ENCODE measurements around the gene GHRH.

Gene GHRH

DNA sequence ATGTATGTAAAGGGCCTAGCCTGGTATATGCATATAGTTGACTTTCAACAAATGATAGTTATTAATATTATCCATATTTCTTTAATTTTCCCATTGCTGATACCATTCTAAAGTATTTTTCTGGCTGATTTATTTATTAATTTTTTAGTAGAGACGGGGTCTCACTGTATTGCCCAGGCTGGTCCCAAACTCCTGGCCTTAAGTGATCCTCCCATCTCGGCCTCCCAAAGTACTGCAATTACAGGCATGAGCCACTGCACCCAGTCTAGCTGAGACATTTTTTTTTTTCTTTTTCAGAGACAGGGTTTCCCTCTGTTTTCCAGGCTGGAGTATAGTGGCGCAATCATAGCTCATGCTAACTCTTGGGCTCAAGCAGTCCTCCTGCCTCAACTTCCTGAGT lies 52.4 kb downstream of the GHRH start:
- no peak overlapping the region for H2AK5ac ChIP-seq (ENCODE audit: low read length, severe bottlenecking)
- no peak overlapping the region for H3K23ac ChIP-seq (ENCODE audit: low read length in 2 of 2)
- WGBS: over 99% methylated on average over 3 of the region's 3 CpGs
- no peak for DNase-seq
- H3K4me1 ChIP-seq (ENCODE audit: control insufficient read depth, insufficient read depth, low read depth, low read length): no peaks in the 10 kb centered on the region
- H2AFZ ChIP-seq (ENCODE audit: low read depth, low read length): no peak overlapping the region
- H3K27me3 ChIP-seq (ENCODE audit: control insufficient read depth in 1 of 2, insufficient read depth in 1 of 2, low read length in 2 of 2): no peaks in the 10 kb centered on the region
- H3K4ac ChIP-seq (ENCODE audit: low read depth in 1 of 2, low read length in 2 of 2): no peak overlapping the region
- H3K4me3 ChIP-seq (ENCODE audit: insufficient read depth in 1 of 2, low read depth in 1 of 2, low read length in 2 of 2): no peak overlapping the region
- no peak overlapping the region for H4K8ac ChIP-seq (ENCODE audit: low read length)
- H2BK15ac ChIP-seq (ENCODE audit: low read depth, poor library complexity, severe bottlenecking): no peak overlapping the region
- no peaks in the 10 kb centered on the region for H3K9me3 ChIP-seq (ENCODE audit: control insufficient read depth, low read length)
- H3K4me2 ChIP-seq (ENCODE audit: low read length, poor library complexity, severe bottlenecking): no peak overlapping the region
- no peak overlapping the region for H3K14ac ChIP-seq (ENCODE audit: low read length in 2 of 2)
- H3K9ac ChIP-seq (ENCODE audit: low read length): no peak overlapping the region
- peaks cover 25% of the 10 kb centered on the region for H3K79me1 ChIP-seq (replicated peaks; ENCODE audit: low read length, poor library complexity, severe bottlenecking)
- H3K27ac ChIP-seq (ENCODE audit: low read length, poor library complexity, severe bottlenecking): no peak overlapping the region
- H4K91ac ChIP-seq (ENCODE audit: low read length): no peak overlapping the region
- no peak overlapping the region for H3K18ac ChIP-seq (ENCODE audit: low read depth in 1 of 2, low read length in 2 of 2)
- H3K36me3 ChIP-seq (ENCODE audit: control insufficient read depth in 1 of 2, insufficient read depth in 2 of 2, low read depth in 1 of 2, low read length in 2 of 2): peaks cover 43 to 84% of the 10 kb centered on the region in 2 experiments
- no peak overlapping the region for H2BK120ac ChIP-seq (ENCODE audit: low read depth, low read length)
- H2BK12ac ChIP-seq (ENCODE audit: low read length in 2 of 2): no peak overlapping the region
- H2BK5ac ChIP-seq (ENCODE audit: low read depth, low read length, poor library complexity, severe bottlenecking): no peak overlapping the region

GRCh38 chr20:37207171-37207570 lies 54.4 kb downstream of the GHRH start:
- H3K9me3 ChIP-seq (ENCODE audit: control insufficient read depth, low read length): no peaks in the 10 kb centered on the region

DNA sequence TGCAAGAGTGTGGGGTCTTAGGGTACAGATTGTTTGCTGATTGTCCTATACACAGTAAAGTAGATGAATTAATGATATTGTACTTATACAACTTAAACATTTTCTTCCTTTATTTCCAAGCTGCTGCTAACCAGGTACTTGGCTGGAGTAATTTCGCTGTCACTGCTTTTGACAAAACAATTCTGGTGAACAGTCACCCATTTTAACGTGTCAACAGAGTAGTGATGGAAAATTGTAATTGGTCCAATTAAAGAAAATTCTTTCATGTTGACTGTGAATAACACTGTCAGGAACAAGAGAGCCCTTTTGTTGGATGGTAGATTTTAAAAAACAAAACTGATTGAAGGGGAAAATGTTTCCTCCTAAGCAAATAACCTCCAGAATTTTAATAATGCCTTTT lies 55.8 kb downstream of the GHRH start:
- H3K4me2 ChIP-seq (ENCODE audit: low read length, poor library complexity, severe bottlenecking): no peak overlapping the region
- no peak overlapping the region for H3K4me3 ChIP-seq (ENCODE audit: insufficient read depth in 1 of 2, low read depth in 1 of 2, low read length in 2 of 2)
- peaks cover 26% of the 10 kb centered on the region for H3K79me1 ChIP-seq (replicated peaks; ENCODE audit: low read length, poor library complexity, severe bottlenecking)
- H3K9ac ChIP-seq (ENCODE audit: low read length): no peak overlapping the region
- H2BK15ac ChIP-seq (ENCODE audit: low read depth, poor library complexity, severe bottlenecking): no peak overlapping the region
- peaks cover 30 to 80% of the 10 kb centered on the region in 2 experiments for H3K36me3 ChIP-seq (ENCODE audit: control insufficient read depth in 1 of 2, insufficient read depth in 2 of 2, low read depth in 1 of 2, low read length in 2 of 2)
- H3K9me3 ChIP-seq (ENCODE audit: control insufficient read depth, low read length): no peaks in the 10 kb centered on the region
- no peak overlapping the region for H3K18ac ChIP-seq (ENCODE audit: low read depth in 1 of 2, low read length in 2 of 2)
- no peaks in the 10 kb centered on the region for H3K4me1 ChIP-seq (ENCODE audit: control insufficient read depth, insufficient read depth, low read depth, low read length)
- H2BK12ac ChIP-seq (ENCODE audit: low read length in 2 of 2): no peak overlapping the region
- no peak overlapping the region for H4K8ac ChIP-seq (ENCODE audit: low read length)
- H3K23ac ChIP-seq (ENCODE audit: low read length in 2 of 2): no peak overlapping the region
- no peak overlapping the region for H2BK120ac ChIP-seq (ENCODE audit: low read depth, low read length)
- H3K4ac ChIP-seq (ENCODE audit: low read depth in 1 of 2, low read length in 2 of 2): no peak overlapping the region
- 98% methylated on average over 2 of the region's 2 CpGs for WGBS
- H2AK5ac ChIP-seq (ENCODE audit: low read length, severe bottlenecking): no peak overlapping the region
- H2BK5ac ChIP-seq (ENCODE audit: low read depth, low read length, poor library complexity, severe bottlenecking): no peak overlapping the region
- H4K91ac ChIP-seq (ENCODE audit: low read length): no peak overlapping the region
- no peak overlapping the region for H3K14ac ChIP-seq (ENCODE audit: low read length in 2 of 2)
- H3K27me3 ChIP-seq (ENCODE audit: control insufficient read depth in 1 of 2, insufficient read depth in 1 of 2, low read length in 2 of 2): no peaks in the 10 kb centered on the region
- H3K27ac ChIP-seq (ENCODE audit: low read length, poor library complexity, severe bottlenecking): no peak overlapping the region
- no peak overlapping the region for H2AFZ ChIP-seq (ENCODE audit: low read depth, low read length)
- no peak for DNase-seq

More at GRCh38 chr20:37207171-37207570, 54.4 kb downstream of the GHRH start:
- H4K91ac ChIP-seq (ENCODE audit: low read length): no peak overlapping the region
- H3K4ac ChIP-seq (ENCODE audit: low read depth in 1 of 2, low read length in 2 of 2): no peak overlapping the region
- no peak overlapping the region for H3K23ac ChIP-seq (ENCODE audit: low read length in 2 of 2)
- H2BK12ac ChIP-seq (ENCODE audit: low read length in 2 of 2): no peak overlapping the region
- no peak overlapping the region for H4K8ac ChIP-seq (ENCODE audit: low read length)
- no peak overlapping the region for H3K9ac ChIP-seq (ENCODE audit: low read length)
- H3K4me3 ChIP-seq (ENCODE audit: insufficient read depth in 1 of 2, low read depth in 1 of 2, low read length in 2 of 2): no peak overlapping the region
- H2AFZ ChIP-seq (ENCODE audit: low read depth, low read length): no peak overlapping the region
- peaks cover 43 to 78% of the 10 kb centered on the region in 2 experiments for H3K36me3 ChIP-seq (ENCODE audit: control insufficient read depth in 1 of 2, insufficient read depth in 2 of 2, low read depth in 1 of 2, low read length in 2 of 2)
- H3K27me3 ChIP-seq (ENCODE audit: control insufficient read depth in 1 of 2, insufficient read depth in 1 of 2, low read length in 2 of 2): no peaks in the 10 kb centered on the region
- H3K79me1 ChIP-seq (replicated peaks; ENCODE audit: low read length, poor library complexity, severe bottlenecking): peaks cover 30% of the 10 kb centered on the region
- no peak overlapping the region for H2BK5ac ChIP-seq (ENCODE audit: low read depth, low read length, poor library complexity, severe bottlenecking)
- H2AK5ac ChIP-seq (ENCODE audit: low read length, severe bottlenecking): no peak overlapping the region
- no peak overlapping the region for H3K27ac ChIP-seq (ENCODE audit: low read length, poor library complexity, severe bottlenecking)
- no peak for DNase-seq
- no peak overlapping the region for H2BK120ac ChIP-seq (ENCODE audit: low read depth, low read length)
- WGBS: 98% methylated on average over 11 of the region's 11 CpGs
- no peak overlapping the region for H3K14ac ChIP-seq (ENCODE audit: low read length in 2 of 2)
- H3K4me1 ChIP-seq (ENCODE audit: control insufficient read depth, insufficient read depth, low read depth, low read length): no peaks in the 10 kb centered on the region
- H3K18ac ChIP-seq (ENCODE audit: low read depth in 1 of 2, low read length in 2 of 2): no peak overlapping the region
- no peak overlapping the region for H2BK15ac ChIP-seq (ENCODE audit: low read depth, poor library complexity, severe bottlenecking)
- H3K4me2 ChIP-seq (ENCODE audit: low read length, poor library complexity, severe bottlenecking): no peak overlapping the region

- Histone ChIP-seq H2AFZ (ENCODE audit: low read depth, low read length) (no peak overlapping the region), H3K4me1 (ENCODE audit: control insufficient read depth, insufficient read depth, low read depth, low read length) (no peaks in the 10 kb centered on the region), H3K4me3 (ENCODE audit: insufficient read depth in 1 of 2, low read depth in 1 of 2, low read length in 2 of 2) (no peak overlapping the region), H3K79me1 (replicated peaks; ENCODE audit: low read length, poor library complexity, severe bottlenecking) (peaks cover 29% of the 10 kb centered on the region), H2BK120ac (ENCODE audit: low read depth, low read length) (no peak overlapping the region), H3K14ac (ENCODE audit: low read length in 2 of 2) (no peak overlapping the region), H3K9me3 (ENCODE audit: control insufficient read depth, low read length) (no peaks in the 10 kb centered on the region), H2BK5ac (ENCODE audit: low read depth, low read length, poor library complexity, severe bottlenecking) (no peak overlapping the region), H2BK15ac (ENCODE audit: low read depth, poor library complexity, severe bottlenecking) (no peak overlapping the region), H3K18ac (ENCODE audit: low read depth in 1 of 2, low read length in 2 of 2) (no peak overlapping the region), H3K36me3 (ENCODE audit: control insufficient read depth in 1 of 2, insufficient read depth in 2 of 2, low read depth in 1 of 2, low read length in 2 of 2) (peaks cover 26 to 80% of the 10 kb centered on the region in 2 experiments), H3K4ac (ENCODE audit: low read depth in 1 of 2, low read length in 2 of 2) (no peak overlapping the region), H4K91ac (ENCODE audit: low read length) (no peak overlapping the region), H2AK5ac (ENCODE audit: low read length, severe bottlenecking) (no peak overlapping the region), H3K23ac (ENCODE audit: low read length in 2 of 2) (no peak overlapping the region), H3K27me3 (ENCODE audit: control insufficient read depth in 1 of 2, insufficient read depth in 1 of 2, low read length in 2 of 2) (no peaks in the 10 kb centered on the region), H3K27ac (ENCODE audit: low read length, poor library complexity, severe bottlenecking) (no peak overlapping the region), H3K9ac (ENCODE audit: low read length) (no peak overlapping the region), H4K8ac (ENCODE audit: low read length) (no peak overlapping the region), H3K4me2 (ENCODE audit: low read length, poor library complexity, severe bottlenecking) (no peak overlapping the region), H2BK12ac (ENCODE audit: low read length in 2 of 2) (no peak overlapping the region)
- WGBS: 91% methylated on average over 5 of the region's 6 CpGs
- no peak for DNase-seq
Observed at GRCh38 chr20:37205130-37205529, 56.5 kb downstream of the GHRH start.

Data from mesenchymal stem cell (in vitro differentiated cells and primary cell).